Measurements from ENCODE around the gene NINJ1.
A peak's percentile ranks its signal among the peaks of the same experiment; 100 is the strongest.

NINJ1 gene

GRCh38 chr9:93139365-93140182 lies 5.5 kb upstream of the NINJ1 start:
- Histone ChIP-seq H3K4me3 (ENCODE audit: severe bottlenecking) (no peak overlapping the region), H3K36me3 (ENCODE audit: low read depth) (no peaks in the 10 kb centered on the region), H3K27me3 (ENCODE audit: insufficient read depth, poor library complexity, severe bottlenecking) (no peaks in the 10 kb centered on the region), H3K4me1 (ENCODE audit: insufficient read depth, poor library complexity, severe bottlenecking) (peaks cover 20% of the 10 kb centered on the region), H3K9me3 (ENCODE audit: severe bottlenecking) (no peaks in the 10 kb centered on the region), H3K27ac (ENCODE audit: poor library complexity, severe bottlenecking) (no peak overlapping the region)
- no peak for TF ChIP-seq CTCF (IDR thresholded peaks at IDR 0.05; ENCODE audit: poor library complexity, severe bottlenecking)
- ATAC-seq (ENCODE audit: low read depth) (0 out of 3 replicates have a peak, but pooled peaks have one; percentile 7), DNase-seq (ENCODE audit: low spot score) (no peak)

- Histone ChIP-seq H3K27ac (ENCODE audit: poor library complexity, severe bottlenecking) (no peak overlapping the region), H3K4me3 (ENCODE audit: severe bottlenecking) (no peak overlapping the region), H3K9me3 (ENCODE audit: severe bottlenecking) (no peaks in the 10 kb centered on the region), H3K27me3 (ENCODE audit: insufficient read depth, poor library complexity, severe bottlenecking) (no peaks in the 10 kb centered on the region), H3K4me1 (ENCODE audit: insufficient read depth, poor library complexity, severe bottlenecking) (peaks cover 12% of the 10 kb centered on the region), H3K36me3 (ENCODE audit: low read depth) (no peaks in the 10 kb centered on the region)
- no peak for TF ChIP-seq CTCF (IDR thresholded peaks at IDR 0.05; ENCODE audit: poor library complexity, severe bottlenecking)
- ATAC-seq (ENCODE audit: low read depth) (no peak), DNase-seq (ENCODE audit: low spot score) (no peak)
Observed at GRCh38 chr9:93138171-93138764, 4.2 kb upstream of the NINJ1 start.

- no peak overlapping the region for H3K27ac ChIP-seq (ENCODE audit: poor library complexity, severe bottlenecking)
- no peaks in the 10 kb centered on the region for H3K36me3 ChIP-seq (ENCODE audit: low read depth)
- peaks cover 20% of the 10 kb centered on the region for H3K4me1 ChIP-seq (ENCODE audit: insufficient read depth, poor library complexity, severe bottlenecking)
- no peak overlapping the region for H3K4me3 ChIP-seq (ENCODE audit: severe bottlenecking)
- H3K27me3 ChIP-seq (ENCODE audit: insufficient read depth, poor library complexity, severe bottlenecking) = no peaks in the 10 kb centered on the region
- no peak for DNase-seq (ENCODE audit: low spot score)
- no peaks in the 10 kb centered on the region for H3K9me3 ChIP-seq (ENCODE audit: severe bottlenecking)
- no peak for ATAC-seq (ENCODE audit: low read depth)
- no peak for TF ChIP-seq CTCF (IDR thresholded peaks at IDR 0.05; ENCODE audit: poor library complexity, severe bottlenecking)
Observed at GRCh38 chr9:93137362-93137761, 3.3 kb upstream of the NINJ1 start.

GRCh38 chr9:93136011-93136440 lies 2.0 kb upstream of the NINJ1 start:
- no peak for TF ChIP-seq CTCF (IDR thresholded peaks at IDR 0.05; ENCODE audit: poor library complexity, severe bottlenecking)
- Histone ChIP-seq H3K27me3 (ENCODE audit: insufficient read depth, poor library complexity, severe bottlenecking) (no peaks in the 10 kb centered on the region), H3K36me3 (ENCODE audit: low read depth) (no peaks in the 10 kb centered on the region), H3K4me3 (ENCODE audit: severe bottlenecking) (no peak overlapping the region), H3K9me3 (ENCODE audit: severe bottlenecking) (no peaks in the 10 kb centered on the region), H3K27ac (ENCODE audit: poor library complexity, severe bottlenecking) (no peak overlapping the region), H3K4me1 (ENCODE audit: insufficient read depth, poor library complexity, severe bottlenecking) (peaks cover 16% of the 10 kb centered on the region)
- no peak for DNase-seq (ENCODE audit: low spot score)
- no peak for ATAC-seq (ENCODE audit: low read depth)
